ENCODE measurements around the gene CDH9. TPM values are rescaled to one million over a fixed set of nuclear protein-coding genes. Genes with fewer than 3 reads are reported as not detected.
"Not testable (repeated sequence)": the region's sequence is repeated elsewhere in the genome, so short reads cannot be mapped to it uniquely, and the experiment has no call there.

CDH9 gene
- total RNA-seq, 3 donors from 2014 or later (not counting 1 experiment from before 2014, with no cell fraction given), result not detected

DNA sequence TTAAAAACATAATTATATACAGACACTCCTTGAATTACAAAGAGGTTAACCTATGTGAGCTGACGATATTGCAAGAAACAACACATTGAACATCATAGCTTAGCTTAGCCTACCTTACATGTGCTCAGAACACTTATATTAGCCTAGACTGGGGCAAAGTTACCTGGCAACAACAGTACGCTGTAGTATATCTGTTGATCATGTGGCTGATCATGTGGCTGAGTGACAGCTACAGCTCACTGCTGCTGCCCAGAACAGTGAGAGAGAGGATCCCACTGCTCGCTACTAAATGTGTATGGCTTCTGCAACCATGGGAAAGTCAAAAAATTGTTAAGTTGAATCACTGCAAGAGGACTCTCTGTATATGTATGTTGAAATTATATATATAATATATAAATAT is 169.9 kb downstream of the CDH9 start:
- H3K4me3 Mint-ChIP-seq, result no peak overlapping the region
- Histone ChIP-seq H3K36me3 (ENCODE audit: control insufficient read depth, insufficient read depth, low read length) (no peaks in the 10 kb centered on the region), H3K9me3 (ENCODE audit: control insufficient read depth, insufficient read depth, low read length) (peaks cover 5% of the 10 kb centered on the region), H3K4me3 (ENCODE audit: low read length) (no peak overlapping the region), H3K4me1 (ENCODE audit: control insufficient read depth, insufficient read depth, low read length) (no peaks in the 10 kb centered on the region), H3K27me3 (ENCODE audit: control insufficient read depth, insufficient read depth, low read length) (no peaks in the 10 kb centered on the region), H3K27ac (ENCODE audit: low read length) (no peak overlapping the region)
- H3K4me1 Mint-ChIP-seq, result no peaks in the 10 kb centered on the region
- no peaks in the 10 kb centered on the region for H3K27me3 Mint-ChIP-seq (ENCODE audit: low read depth in 2 of 2)
- DNase-seq (no peak), ATAC-seq (no peak)
- intact Hi-C loops (cut with micrococcal nuclease), result no loop called here
- no peaks in the 10 kb centered on the region for H3K36me3 Mint-ChIP-seq
- WGBS (ENCODE audit: insufficient coverage), result 87% methylated on average over 3 of the region's 3 CpGs
- TF ChIP-seq, protein P1, sequence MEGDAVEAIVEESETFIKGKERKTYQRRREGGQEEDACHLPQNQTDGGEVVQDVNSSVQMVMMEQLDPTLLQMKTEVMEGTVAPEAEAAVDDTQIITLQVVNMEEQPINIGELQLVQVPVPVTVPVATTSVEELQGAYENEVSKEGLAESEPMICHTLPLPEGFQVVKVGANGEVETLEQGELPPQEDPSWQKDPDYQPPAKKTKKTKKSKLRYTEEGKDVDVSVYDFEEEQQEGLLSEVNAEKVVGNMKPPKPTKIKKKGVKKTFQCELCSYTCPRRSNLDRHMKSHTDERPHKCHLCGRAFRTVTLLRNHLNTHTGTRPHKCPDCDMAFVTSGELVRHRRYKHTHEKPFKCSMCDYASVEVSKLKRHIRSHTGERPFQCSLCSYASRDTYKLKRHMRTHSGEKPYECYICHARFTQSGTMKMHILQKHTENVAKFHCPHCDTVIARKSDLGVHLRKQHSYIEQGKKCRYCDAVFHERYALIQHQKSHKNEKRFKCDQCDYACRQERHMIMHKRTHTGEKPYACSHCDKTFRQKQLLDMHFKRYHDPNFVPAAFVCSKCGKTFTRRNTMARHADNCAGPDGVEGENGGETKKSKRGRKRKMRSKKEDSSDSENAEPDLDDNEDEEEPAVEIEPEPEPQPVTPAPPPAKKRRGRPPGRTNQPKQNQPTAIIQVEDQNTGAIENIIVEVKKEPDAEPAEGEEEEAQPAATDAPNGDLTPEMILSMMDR (IDR thresholded peaks at IDR 0.05), result no peak
- no peak overlapping the region for H3K27ac Mint-ChIP-seq
- H3K9me3 Mint-ChIP-seq, result peaks cover 7 to 23% of the 10 kb centered on the region in 2 donors

DNA sequence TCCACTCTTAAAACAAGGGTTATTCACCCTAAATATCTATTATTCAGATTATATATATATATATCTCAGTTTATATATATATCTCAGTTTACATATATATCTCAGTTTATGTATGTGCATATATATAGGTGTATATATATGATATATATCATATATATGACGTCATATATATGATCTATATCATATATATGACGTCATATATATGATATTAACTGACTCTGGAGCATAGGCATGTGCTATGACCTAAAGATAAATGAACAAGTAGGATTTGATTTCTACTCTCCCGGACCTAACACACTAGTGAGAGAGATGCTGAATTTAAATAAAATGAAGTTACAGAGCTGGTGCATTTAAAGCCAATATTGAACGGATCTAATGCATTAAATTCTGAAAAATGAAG is 174.3 kb downstream of the CDH9 start:
- H3K36me3 Mint-ChIP-seq, result no peaks in the 10 kb centered on the region
- H3K36me3 ChIP-seq (ENCODE audit: control insufficient read depth, insufficient read depth, low read length), result no peaks in the 10 kb centered on the region
- H3K4me3 ChIP-seq (ENCODE audit: low read length), result no peak overlapping the region
- TF ChIP-seq, protein P1 (IDR thresholded peaks at IDR 0.05), result no peak
- intact Hi-C loops (cut with micrococcal nuclease), result no loop called here
- WGBS (ENCODE audit: insufficient coverage), result 81% methylated on average over 2 of the region's 4 CpGs
- H3K27me3 Mint-ChIP-seq (ENCODE audit: low read depth in 2 of 2), result no peaks in the 10 kb centered on the region
- H3K4me1 Mint-ChIP-seq, result no peaks in the 10 kb centered on the region
- no peak overlapping the region for H3K27ac Mint-ChIP-seq
- DNase-seq (no peak), ATAC-seq (no peak)
- no peaks in the 10 kb centered on the region for H3K27me3 ChIP-seq (ENCODE audit: control insufficient read depth, insufficient read depth, low read length)
- H3K4me1 ChIP-seq (ENCODE audit: control insufficient read depth, insufficient read depth, low read length), result no peaks in the 10 kb centered on the region
- H3K9me3 Mint-ChIP-seq, result peaks cover 7 to 25% of the 10 kb centered on the region in 2 donors
- H3K9me3 ChIP-seq (ENCODE audit: control insufficient read depth, insufficient read depth, low read length), result peaks cover 5% of the 10 kb centered on the region
- no peak overlapping the region for H3K27ac ChIP-seq (ENCODE audit: low read length)
- H3K4me3 Mint-ChIP-seq, result no peak overlapping the region

DNA sequence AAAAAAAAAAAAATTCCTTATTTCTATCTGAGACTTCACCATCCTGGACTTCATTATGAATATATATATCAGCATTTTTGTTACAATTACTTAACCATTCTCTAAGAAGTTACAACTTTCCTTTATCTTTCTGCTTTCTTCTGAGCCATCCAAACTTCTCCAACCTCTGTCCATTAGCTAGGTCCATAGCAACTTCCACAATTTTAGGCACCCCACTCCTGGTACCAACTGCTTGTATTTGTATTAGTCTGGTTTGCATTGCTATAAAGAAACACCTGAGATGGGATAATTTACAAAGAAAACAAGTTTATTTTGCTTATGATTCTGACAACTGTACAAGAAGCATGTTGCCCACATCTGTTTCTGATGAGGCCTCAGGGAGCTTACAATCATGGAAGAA is 182.1 kb downstream of the CDH9 start:
- Histone ChIP-seq H3K27me3 (ENCODE audit: control insufficient read depth, insufficient read depth, low read length) (no peaks in the 10 kb centered on the region), H3K4me3 (ENCODE audit: low read length) (no peak overlapping the region), H3K4me1 (ENCODE audit: control insufficient read depth, insufficient read depth, low read length) (no peaks in the 10 kb centered on the region), H3K9me3 (ENCODE audit: control insufficient read depth, insufficient read depth, low read length) (peaks cover 12% of the 10 kb centered on the region), H3K27ac (ENCODE audit: low read length) (no peak overlapping the region), H3K36me3 (ENCODE audit: control insufficient read depth, insufficient read depth, low read length) (no peaks in the 10 kb centered on the region)
- H3K36me3 Mint-ChIP-seq, result peaks cover 7% of the 10 kb centered on the region
- no peaks in the 10 kb centered on the region for H3K27me3 Mint-ChIP-seq (ENCODE audit: low read depth in 2 of 2)
- H3K9me3 Mint-ChIP-seq, result peaks cover 20 to 39% of the 10 kb centered on the region in 2 donors
- no peaks in the 10 kb centered on the region for H3K4me1 Mint-ChIP-seq
- H3K4me3 Mint-ChIP-seq, result no peak overlapping the region
- TF ChIP-seq, protein P1 (IDR thresholded peaks at IDR 0.05), result no peak
- no peak overlapping the region for H3K27ac Mint-ChIP-seq
- ATAC-seq (no peak), DNase-seq (no peak)
- intact Hi-C loops (cut with micrococcal nuclease), result no loop called here

DNA sequence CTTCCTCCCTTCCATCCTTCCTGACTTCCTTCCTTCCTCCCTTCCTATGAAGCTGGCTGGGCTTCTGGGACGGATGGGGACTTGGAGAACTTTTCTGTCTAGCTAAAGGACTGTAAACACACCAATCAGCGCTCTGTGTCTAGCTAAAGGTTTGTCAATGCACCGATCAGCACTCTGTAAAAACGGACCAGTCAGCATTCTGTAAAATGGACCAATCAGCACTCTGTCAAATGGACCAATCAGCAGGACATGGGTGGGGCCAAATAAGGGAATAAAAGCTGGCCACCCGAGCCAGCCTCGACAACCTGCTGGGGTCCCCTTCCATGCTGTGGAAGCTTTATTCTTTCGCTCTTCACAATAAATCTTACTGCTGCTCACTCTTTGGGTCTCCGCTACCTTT is 185.9 kb downstream of the CDH9 start:
- H3K27ac ChIP-seq (ENCODE audit: low read length); H3K27me3 Mint-ChIP-seq (ENCODE audit: low read depth in 2 of 2); H3K36me3 Mint-ChIP-seq; intact Hi-C loops (cut with micrococcal nuclease); H3K4me3 ChIP-seq (ENCODE audit: low read length); H3K4me1 Mint-ChIP-seq; ATAC-seq; H3K4me3 Mint-ChIP-seq; DNase-seq; H3K27ac Mint-ChIP-seq; H3K36me3 ChIP-seq (ENCODE audit: control insufficient read depth, insufficient read depth, low read length); H3K27me3 ChIP-seq (ENCODE audit: control insufficient read depth, insufficient read depth, low read length); H3K4me1 ChIP-seq (ENCODE audit: control insufficient read depth, insufficient read depth, low read length): not testable (repeated sequence)
- WGBS (ENCODE audit: insufficient coverage), result 86% methylated on average over 8 of the region's 8 CpGs
- peaks cover 18 to 33% of the 10 kb centered on the region in 2 donors for H3K9me3 Mint-ChIP-seq
- peaks cover 12% of the 10 kb centered on the region for H3K9me3 ChIP-seq (ENCODE audit: control insufficient read depth, insufficient read depth, low read length)
